K562 (cell line): ENCODE measurements around the gene LSM12. TPM values are rescaled to one million over a fixed set of nuclear protein-coding genes. Genes with fewer than 3 reads are reported as not detected.
A peak's percentile ranks its signal among the peaks of the same experiment; 100 is the strongest.

ENCODE experiments used
- CHD1 ChIP-seq: fragments of 200-600 bp; sonication (generic); IDR thresholded peaks from one replicate; pipeline ENCODE4 v1.6.1; 2012; ENCODE audit warnings: mild to moderate bottlenecking, moderate library complexity, low read length, inconsistent platforms
- JUNB ChIP-seq: fragments of 450-650 bp; formaldehyde crosslinking; conservative IDR thresholded peaks from 2 replicates; pipeline ENCODE4 v1.4.0; 2020; ENCODE audit warnings: mild to moderate bottlenecking
- LEF1 ChIP-seq: fragments of 450-650 bp; IDR thresholded peaks from 2 replicates; pipeline ENCODE4 v1.6.1; 2016; ENCODE audit warnings: mild to moderate bottlenecking
- MED1 ChIP-seq: sonication (generic); formaldehyde crosslinking; IDR thresholded peaks from 2 replicates; pipeline ENCODE4 v1.8.1; 2023; ENCODE audit warnings: missing genetic modification reagents, borderline replicate concordance
- MITF ChIP-seq: IDR thresholded peaks from 2 replicates; pipeline ENCODE4 v1.6.1; 2014; ENCODE audit warnings: antibody characterized with exemption
- MYC ChIP-seq, 2 experiments: fragments of 250-450 bp in 1 of 2; sonication (Bioruptor Pico) in 1 of 2; IDR thresholded peaks; 2 replicates each; pipeline versions ENCODE4 v1.5.1 to v1.6.1; 2012 to 2021; ENCODE audit warnings: low read depth in 2 of 2, borderline replicate concordance in 1 of 2, improper control_type of control experiment in 1 of 2, low read length in 1 of 2, mild to moderate bottlenecking in 1 of 2, moderate library complexity in 1 of 2
- SAP30 ChIP-seq: fragments of 200-600 bp; sonication (generic); IDR thresholded peaks from 2 replicates; pipeline ENCODE4 v1.6.1; 2012; ENCODE audit warnings: borderline replicate concordance, low read depth, mild to moderate bottlenecking, moderate library complexity, low read length, control low read depth, inconsistent platforms; ENCODE audit not compliant: insufficient read depth, poor library complexity, severe bottlenecking
- SMARCA5 ChIP-seq: fragments of 450-650 bp; IDR thresholded peaks from 2 replicates; pipeline ENCODE4 v1.6.1; 2016
- TAF15 ChIP-seq: fragments of 200-400 bp; formaldehyde crosslinking; IDR thresholded peaks from 2 replicates; pipeline ENCODE4 v1.6.1; 2017; ENCODE audit warnings: mild to moderate bottlenecking, low read depth, low read length, moderate library complexity
- TBL1XR1 ChIP-seq, 2 experiments: IDR thresholded peaks; 2 replicates each; pipeline ENCODE4 v1.6.1; 2012; ENCODE audit warnings: improper control_type of control experiment in 2 of 2, low read length in 2 of 2, mild to moderate bottlenecking in 1 of 2
- USF1 ChIP-seq: sonication (generic); formaldehyde crosslinking; IDR thresholded peaks from 2 replicates; pipeline ENCODE4 v1.9.0; 2022; ENCODE audit warnings: mild to moderate bottlenecking, missing genetic modification reagents
- YBX1 ChIP-seq: fragments of 450-650 bp; IDR thresholded peaks from 2 replicates; pipeline ENCODE4 v1.7.1; 2016; ENCODE audit warnings: mild to moderate bottlenecking
- ZBTB7A ChIP-seq: IDR thresholded peaks from 2 replicates; pipeline ENCODE4 v1.6.1; 2011; ENCODE audit warnings: low read depth, mild to moderate bottlenecking, low read length, moderate library complexity, borderline replicate concordance; ENCODE audit not compliant: control insufficient read depth
- ZNF644 ChIP-seq: fragments of 200-800 bp; sonication (Bioruptor generic); IDR thresholded peaks from 2 replicates; pipeline ENCODE4 v1.6.1; 2016; ENCODE audit warnings: low read depth, missing genetic modification characterization, missing compliant biosample characterization
- polyA plus RNA-seq, 8 experiments: library from polyadenylated mRNA; depleted of rRNA in 4 of 8; stranded (reverse) in 5 of 8; unstranded in 3 of 8; fragments of >200 nt; fragmentation: Nextera tagmentation in 2 of 8; fragmentation: Illumina TruSeq in 1 of 8; extraction: Ambion mirVana in 2 of 8; extraction: Trizol in 1 of 8; gene quantifications; 2 replicates each; pipeline versions ENCODE4 v1.2.1 to v1.2.3, GENCODE V29; 2011 to 2014; ENCODE audit warnings: inconsistent platforms in 1 of 8, missing spikeins in 1 of 8
- total RNA-seq, 7 experiments: library from RNA; depleted of rRNA in 6 of 7; stranded (reverse); fragments of >200 nt in 6 of 7; fragmentation: Illumina TruSeq in 2 of 7; extraction: Trizol in 2 of 7; gene quantifications; 2 replicates each; pipeline versions ENCODE4 v1.2.1 to v1.2.3, GENCODE V29; 2011 to 2021; ENCODE audit warnings: low replicate concordance in 1 of 7
- TF ChIP-seq, protein P1 (sequence below): fragments of 450-650 bp; IDR thresholded peaks from 2 replicates; pipeline ENCODE4 v1.6.1; 2016; ENCODE audit warnings: low read depth, mild to moderate bottlenecking, moderate library complexity
- TF ChIP-seq, protein P2 (sequence below): sonication (generic); formaldehyde crosslinking; IDR thresholded peaks from 2 replicates; pipeline ENCODE4 v1.8.1; 2023; ENCODE audit warnings: mild to moderate bottlenecking, missing genetic modification reagents
- TF ChIP-seq, protein P3 (sequence below): fragments of 450-650 bp; IDR thresholded peaks from 2 replicates; pipeline ENCODE4 v1.6.1; 2016; ENCODE audit warnings: borderline replicate concordance

The LSM12 gene
- total and polyA plus RNA-seq, 9 of the 15 experiments (the other 6 are each of a cell fraction or from before 2014, with no cell fraction given): 53.0 to 258 (median 89.3) TPM

- TF ChIP-seq TBL1XR1 (IDR thresholded peaks at IDR 0.05; ENCODE audit: low read length in 2 of 2) (peak; percentile 55 to 58; a peak in 1 of 4 replicates), MYC (IDR thresholded peaks at IDR 0.05; ENCODE audit: low read depth, low read length) (peak; percentile 100), MYC (CRISPR knock-in tag; IDR thresholded peaks at IDR 0.05; ENCODE audit: borderline replicate concordance, low read depth) (peak; percentile 95), SAP30 (peak; percentile 99), ZBTB7A (peak; percentile 68; the same call in 1 of the 2 replicates), MED1 (CRISPR knock-in tag) (no peak), MITF (peak; percentile 84), CHD1 (no peak), JUNB (no peak), LEF1 (peak; percentile 28; the same call in 1 of the 2 replicates), ZNF644 (no peak), USF1 (CRISPR knock-in tag) (peak; percentile 97), SMARCA5 (no peak), YBX1 (no peak), TAF15 (no peak)
- TF ChIP-seq, protein P1, sequence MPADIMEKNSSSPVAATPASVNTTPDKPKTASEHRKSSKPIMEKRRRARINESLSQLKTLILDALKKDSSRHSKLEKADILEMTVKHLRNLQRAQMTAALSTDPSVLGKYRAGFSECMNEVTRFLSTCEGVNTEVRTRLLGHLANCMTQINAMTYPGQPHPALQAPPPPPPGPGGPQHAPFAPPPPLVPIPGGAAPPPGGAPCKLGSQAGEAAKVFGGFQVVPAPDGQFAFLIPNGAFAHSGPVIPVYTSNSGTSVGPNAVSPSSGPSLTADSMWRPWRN: peak; percentile 64; the same call in 1 of the 2 replicates
- TF ChIP-seq, protein P2, sequence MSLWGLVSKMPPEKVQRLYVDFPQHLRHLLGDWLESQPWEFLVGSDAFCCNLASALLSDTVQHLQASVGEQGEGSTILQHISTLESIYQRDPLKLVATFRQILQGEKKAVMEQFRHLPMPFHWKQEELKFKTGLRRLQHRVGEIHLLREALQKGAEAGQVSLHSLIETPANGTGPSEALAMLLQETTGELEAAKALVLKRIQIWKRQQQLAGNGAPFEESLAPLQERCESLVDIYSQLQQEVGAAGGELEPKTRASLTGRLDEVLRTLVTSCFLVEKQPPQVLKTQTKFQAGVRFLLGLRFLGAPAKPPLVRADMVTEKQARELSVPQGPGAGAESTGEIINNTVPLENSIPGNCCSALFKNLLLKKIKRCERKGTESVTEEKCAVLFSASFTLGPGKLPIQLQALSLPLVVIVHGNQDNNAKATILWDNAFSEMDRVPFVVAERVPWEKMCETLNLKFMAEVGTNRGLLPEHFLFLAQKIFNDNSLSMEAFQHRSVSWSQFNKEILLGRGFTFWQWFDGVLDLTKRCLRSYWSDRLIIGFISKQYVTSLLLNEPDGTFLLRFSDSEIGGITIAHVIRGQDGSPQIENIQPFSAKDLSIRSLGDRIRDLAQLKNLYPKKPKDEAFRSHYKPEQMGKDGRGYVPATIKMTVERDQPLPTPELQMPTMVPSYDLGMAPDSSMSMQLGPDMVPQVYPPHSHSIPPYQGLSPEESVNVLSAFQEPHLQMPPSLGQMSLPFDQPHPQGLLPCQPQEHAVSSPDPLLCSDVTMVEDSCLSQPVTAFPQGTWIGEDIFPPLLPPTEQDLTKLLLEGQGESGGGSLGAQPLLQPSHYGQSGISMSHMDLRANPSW: no peak
- TF ChIP-seq, protein P3, sequence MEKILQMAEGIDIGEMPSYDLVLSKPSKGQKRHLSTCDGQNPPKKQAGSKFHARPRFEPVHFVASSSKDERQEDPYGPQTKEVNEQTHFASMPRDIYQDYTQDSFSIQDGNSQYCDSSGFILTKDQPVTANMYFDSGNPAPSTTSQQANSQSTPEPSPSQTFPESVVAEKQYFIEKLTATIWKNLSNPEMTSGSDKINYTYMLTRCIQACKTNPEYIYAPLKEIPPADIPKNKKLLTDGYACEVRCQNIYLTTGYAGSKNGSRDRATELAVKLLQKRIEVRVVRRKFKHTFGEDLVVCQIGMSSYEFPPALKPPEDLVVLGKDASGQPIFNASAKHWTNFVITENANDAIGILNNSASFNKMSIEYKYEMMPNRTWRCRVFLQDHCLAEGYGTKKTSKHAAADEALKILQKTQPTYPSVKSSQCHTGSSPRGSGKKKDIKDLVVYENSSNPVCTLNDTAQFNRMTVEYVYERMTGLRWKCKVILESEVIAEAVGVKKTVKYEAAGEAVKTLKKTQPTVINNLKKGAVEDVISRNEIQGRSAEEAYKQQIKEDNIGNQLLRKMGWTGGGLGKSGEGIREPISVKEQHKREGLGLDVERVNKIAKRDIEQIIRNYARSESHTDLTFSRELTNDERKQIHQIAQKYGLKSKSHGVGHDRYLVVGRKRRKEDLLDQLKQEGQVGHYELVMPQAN: peak; percentile 99
Measured at GRCh38 chr17:44070455-44071197, 4.2 kb upstream of the LSM12 start, which contains the start of gene G6PC3 (continued).
